Lower leg skin (tissue), 4 donors: ENCODE results near the gene ARFRP1. TPM values are rescaled to one million over a fixed set of nuclear protein-coding genes. Genes with fewer than 3 reads are reported as not detected.
A peak's percentile ranks its signal among the peaks of the same experiment; 100 is the strongest.

Experiments
- DNase-seq, 2 donors: peaks; one replicate each; pipeline ENCODE4 v3.0.0-alpha.2; 2019; ENCODE audit warnings: low spot score in 2 of 2
- H3K4me3 ChIP-seq: fragments of 200-600 bp; sonication (generic); 2 replicates; pipeline ENCODE4 v1.5.1; 2017; ENCODE audit warnings: mild to moderate bottlenecking, low read depth; ENCODE audit not compliant: poor library complexity, severe bottlenecking
- CTCF ChIP-seq, 3 donors: fragments of 450-650 bp; IDR thresholded peaks; one replicate each; pipeline ENCODE4 v1.5.1; 2016; ENCODE audit warnings: antibody characterized with exemption in 3 of 3, mild to moderate bottlenecking in 3 of 3, moderate library complexity in 2 of 3
- POLR2A ChIP-seq, 2 donors: fragments of 450-650 bp; IDR thresholded peaks; one replicate each; pipeline ENCODE4 v1.6.1; 2016 to 2017; ENCODE audit warnings: antibody characterized with exemption in 2 of 2, mild to moderate bottlenecking in 1 of 2, moderate library complexity in 1 of 2
- WGBS, 2 donors: methylation state at CpG; one replicate each; pipeline ENCODE4 v1.1.5; 2018; 5-methylcytosine and 5-hydroxymethylcytosine counted together
- intact Hi-C: fragments of 100-400 bp; cut with DNase I; formaldehyde crosslinking; loops from one replicate; pipeline ENCODE4 v1.15.0; 2023; ENCODE audit warnings: low total_unique reads
- total RNA-seq, 4 donors: library from RNA; depleted of rRNA; stranded (reverse); fragments of >200 nt; gene quantifications; one replicate each; pipeline ENCODE4 v1.1.0, GENCODE V29; 2016

ARFRP1 gene
- total RNA-seq, 4 donors from 2014 or later = 20.7 to 42.6 (median 34.7) TPM

- 16 to 19% methylated on average over 5 to 19 of the region's 19 CpGs for WGBS, 2 donors
- TF ChIP-seq POLR2A (IDR thresholded peaks at IDR 0.05) (no peak), CTCF (IDR thresholded peaks at IDR 0.05) (no peak)
- DNase-seq = peak in 1 of 2 donors; percentile 92
- no peak overlapping the region for H3K4me3 ChIP-seq
- intact Hi-C loops = no loop called here
These were observed 8.9 kb downstream of the ARFRP1 start for GRCh38 chr20:63698739-63699465.

- peak in 1 of 2 donors; percentile 83 for DNase-seq
- no peak overlapping the region for H3K4me3 ChIP-seq
- no peak for TF ChIP-seq CTCF (IDR thresholded peaks at IDR 0.05)
- TF ChIP-seq POLR2A (IDR thresholded peaks at IDR 0.05) = no peak
- WGBS, 2 donors = 69 to 71% methylated on average over 35 to 39 of the region's 40 CpGs
- intact Hi-C loops = no loop called here
These were observed 9.8 kb downstream of the ARFRP1 start for GRCh38 chr20:63697868-63698545.

- WGBS, 2 donors = 18 to 35% methylated on average over 6 of the region's 7 CpGs
- peak in 1 of 2 donors; percentile 76 for DNase-seq
- TF ChIP-seq POLR2A (IDR thresholded peaks at IDR 0.05) = no peak
- TF ChIP-seq CTCF (IDR thresholded peaks at IDR 0.05) = no peak
- H3K4me3 ChIP-seq = no peak overlapping the region
- intact Hi-C loops = no loop called here
These were observed 10.4 kb downstream of the ARFRP1 start for GRCh38 chr20:63697357-63697867.

- no peak for TF ChIP-seq POLR2A (IDR thresholded peaks at IDR 0.05)
- TF ChIP-seq CTCF (IDR thresholded peaks at IDR 0.05) = no peak
- DNase-seq = peak in 1 of 2 donors; percentile 86
- intact Hi-C loops = no loop called here
- WGBS, 2 donors = 8 to 16% methylated on average over 13 to 14 of the region's 52 CpGs
- H3K4me3 ChIP-seq = no peak within 1 kb of the TSS
These were observed 11.0 kb downstream of the ARFRP1 start, which contains the start of gene TNFRSF6B for GRCh38 chr20:63696628-63697356. Gene TNFRSF6B, plus strand, starts transcription at chr20:63696652. Its CDS starts 116 bp downstream, at chr20:63696768.

DNA sequence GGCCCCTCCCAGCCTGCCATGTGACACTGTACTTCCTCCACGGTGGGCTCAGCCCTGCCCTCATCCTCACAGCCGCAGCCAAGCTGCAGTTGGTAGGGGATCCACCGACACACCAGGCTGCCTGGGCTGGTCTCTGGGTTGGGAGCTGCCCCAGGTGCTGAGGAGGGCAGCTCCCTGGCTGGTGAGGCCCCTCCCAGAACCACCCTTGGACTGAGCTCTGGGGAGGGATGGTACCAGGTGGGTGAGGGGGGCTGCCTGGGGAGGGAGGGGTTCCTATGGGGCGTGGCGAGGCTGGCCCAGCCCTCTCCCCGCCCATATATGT lies 11.5 kb downstream of the ARFRP1 start:
- intact Hi-C loops = no loop called here
- H3K4me3 ChIP-seq = no peak overlapping the region
- TF ChIP-seq POLR2A (IDR thresholded peaks at IDR 0.05) (no peak), CTCF (IDR thresholded peaks at IDR 0.05) (no peak)
- 22% methylated on average over 3 to 5 of the region's 6 CpGs for WGBS, 2 donors
- DNase-seq = peak in 1 of 2 donors; percentile 88
